SK-N-SH (cell line): ENCODE measurements around the gene SCNM1. TPM values are rescaled to one million over a fixed set of nuclear protein-coding genes. Genes with fewer than 3 reads are reported as not detected.
A peak's percentile ranks its signal among the peaks of the same experiment; 100 is the strongest.

Experiments
- CTCF ChIA-PET: fragments of 300-600, 350-600 bp; formaldehyde crosslinking; extraction: SDS; loops from one replicate; lab custom pipeline; 2021; lab: Yijun Ruan, JAX
- POLR2A ChIA-PET: fragments of 350-600 bp; sonication (Branson Sonifier 250); formaldehyde crosslinking; extraction: SDS; loops from one replicate; lab custom pipeline; 2020; ENCODE audit warnings: antibody characterized with exemption, inconsistent platforms; lab: Yijun Ruan, JAX
- DNase-seq: peaks from one replicate; pipeline ENCODE4 v3.0.0; 2012
- H2AFZ ChIP-seq: fragments of 200-600 bp; sonication (generic); 2 replicates; pipeline ENCODE4 v1.8.1; 2016; ENCODE audit warnings: antibody characterized with exemption, mild to moderate bottlenecking, low read depth
- H3F3A ChIP-seq: fragments of 200-600 bp; sonication (generic); replicated peaks from 2 replicates; pipeline ENCODE3; 2016; ENCODE audit warnings: antibody characterized with exemption, mild to moderate bottlenecking; ENCODE audit not compliant: insufficient read depth
- H3K27ac ChIP-seq, 2 experiments: fragments of 200-500 bp in 1 of 2; fragments of 200-600 bp in 1 of 2; sonication (Bioruptor generic) in 1 of 2; sonication (generic), shearing (Covaris generic) in 1 of 2; 2 replicates each; pipeline versions ENCODE4 v1.5.1 to v1.6.1; 2014 to 2016; ENCODE audit warnings: low read depth in 2 of 2, inconsistent platforms in 1 of 2, low read length in 1 of 2, mild to moderate bottlenecking in 1 of 2, mixed read lengths in 1 of 2
- H3K27me3 ChIP-seq: fragments of 200-600 bp; sonication (generic), shearing (Covaris generic); 2 replicates; pipeline ENCODE4 v1.6.1; 2016; ENCODE audit warnings: mixed run types; ENCODE audit not compliant: insufficient read depth
- H3K36me3 ChIP-seq, 2 experiments: fragments of 200-500 bp in 1 of 2; fragments of 200-600 bp in 1 of 2; sonication (Bioruptor generic) in 1 of 2; sonication (generic) in 1 of 2; replicated peaks in 1 of 2; 2 replicates each; pipeline versions ENCODE3 to v1.5.1; 2014 to 2016; ENCODE audit warnings: low read length in 1 of 2, mild to moderate bottlenecking in 1 of 2; ENCODE audit not compliant: insufficient read depth in 2 of 2, control insufficient read depth in 1 of 2
- H3K4me1 ChIP-seq, 2 experiments: fragments of 200-500 bp in 1 of 2; fragments of 200-600 bp in 1 of 2; sonication (Bioruptor generic) in 1 of 2; sonication (generic), shearing (Covaris generic) in 1 of 2; 2 replicates each; pipeline versions ENCODE4 v1.5.1 to v1.6.1; 2014 to 2016; ENCODE audit warnings: low read depth in 1 of 2, low read length in 1 of 2, mixed run types in 1 of 2; ENCODE audit not compliant: insufficient read depth in 2 of 2, control insufficient read depth in 1 of 2
- H3K4me2 ChIP-seq: fragments of 200-600 bp; sonication (generic), shearing (Covaris generic); 2 replicates; pipeline ENCODE4 v1.6.1; 2017; ENCODE audit warnings: mixed run types
- H3K4me3 ChIP-seq, 2 experiments: fragments of 200-500 bp in 1 of 2; fragments of 200-600 bp in 1 of 2; sonication (Bioruptor generic) in 1 of 2; sonication (generic), shearing (Covaris generic) in 1 of 2; 2 replicates each; pipeline versions ENCODE4 v1.5.1 to v1.8.1; 2014 to 2016; ENCODE audit warnings: low read depth in 2 of 2, inconsistent platforms in 1 of 2, low read length in 1 of 2, mild to moderate bottlenecking in 1 of 2, mixed read lengths in 1 of 2, moderate library complexity in 1 of 2
- H3K79me2 ChIP-seq: fragments of 200-600 bp; sonication (generic); 2 replicates; pipeline ENCODE4 v1.8.1; 2017; ENCODE audit warnings: mild to moderate bottlenecking; ENCODE audit not compliant: insufficient read depth
- H3K9ac ChIP-seq: fragments of 200-600 bp; sonication (generic); 2 replicates; pipeline ENCODE4 v1.6.1; 2017; ENCODE audit warnings: mixed run types
- H3K9me2 ChIP-seq: fragments of 200-600 bp; sonication (generic); 2 replicates; pipeline ENCODE4 v1.6.1; 2017; ENCODE audit warnings: mixed run types
- H3K9me3 ChIP-seq: fragments of 200-600 bp; sonication (generic); 2 replicates; pipeline ENCODE4 v1.6.1; 2017; ENCODE audit warnings: mixed run types, mild to moderate bottlenecking, moderate library complexity
- H4K20me1 ChIP-seq: fragments of 200-600 bp; sonication (generic); 2 replicates; pipeline ENCODE4 v1.6.1; 2017; ENCODE audit warnings: mild to moderate bottlenecking, mixed run types; ENCODE audit not compliant: insufficient read depth
- EP300 ChIP-seq, 2 experiments: IDR thresholded peaks; 2 replicates each; pipeline versions ENCODE4 v1.4.0 to v1.6.1; 2012; ENCODE audit warnings: borderline replicate concordance in 1 of 2, low read depth in 1 of 2, low read length in 1 of 2
- GATA2 ChIP-seq: sonication (generic); formaldehyde crosslinking; IDR thresholded peaks from 2 replicates; pipeline ENCODE4 v1.5.0; 2020; ENCODE audit warnings: mild to moderate bottlenecking, missing genetic modification reagents
- JUND ChIP-seq: IDR thresholded peaks from 2 replicates; pipeline ENCODE4 v1.4.0; 2012
- MXI1 ChIP-seq: IDR thresholded peaks from 2 replicates; pipeline ENCODE4 v1.6.1; 2012; ENCODE audit warnings: mild to moderate bottlenecking, low read depth, low read length, improper control_type of control experiment
- NRF1 ChIP-seq: IDR thresholded peaks from 2 replicates; pipeline ENCODE4 v1.6.1; 2012; ENCODE audit warnings: low read depth, mild to moderate bottlenecking, low read length
- RCOR1 ChIP-seq: fragments of 150-350 bp; IDR thresholded peaks from 2 replicates; pipeline ENCODE4 v1.6.1; 2017; ENCODE audit warnings: antibody characterized with exemption, low read length
- REST ChIP-seq: IDR thresholded peaks from 2 replicates; pipeline ENCODE4 v1.6.1; 2012; ENCODE audit warnings: mild to moderate bottlenecking, low read depth, low read length, moderate library complexity
- SMC3 ChIP-seq: IDR thresholded peaks from 2 replicates; pipeline ENCODE4 v1.6.1; 2012; ENCODE audit warnings: low read depth, low read length, improper control_type of control experiment
- TAF1 ChIP-seq: IDR thresholded peaks from 2 replicates; pipeline ENCODE4 v1.6.1; 2012; ENCODE audit warnings: low read depth, mild to moderate bottlenecking, low read length, moderate library complexity, borderline replicate concordance
- TEAD4 ChIP-seq: IDR thresholded peaks from 2 replicates; pipeline ENCODE4 v1.4.0; 2012; ENCODE audit warnings: mild to moderate bottlenecking, borderline replicate concordance; ENCODE audit not compliant: insufficient read depth
- USF1 ChIP-seq: IDR thresholded peaks from 2 replicates; pipeline ENCODE4 v1.4.0; 2012; ENCODE audit warnings: low read depth, borderline replicate concordance
- USF2 ChIP-seq: fragments of 150-350 bp; IDR thresholded peaks from 2 replicates; pipeline ENCODE4 v1.6.1; 2017; ENCODE audit warnings: antibody characterized with exemption, low read length, low read depth, borderline replicate concordance
- WGBS: methylation state at CpG from one replicate; pipeline ENCODE4 v1.1.6; 2017; ENCODE audit warnings: low lambda C conversion rate; 5-methylcytosine and 5-hydroxymethylcytosine counted together
- polyA plus RNA-seq, 3 experiments: library from polyadenylated mRNA; depleted of rRNA; stranded (reverse); fragments of >200 nt; gene quantifications; 2 replicates each; pipeline ENCODE4 v1.2.3, GENCODE V29; 2012

Gene SCNM1
- polyA plus RNA-seq, 1 of the 3 experiments (the other 2 are of a cell fraction), result 27.8 TPM

- POLR2A ChIA-PET, result no interaction called here
- no peak overlapping the region for H3K4me2 ChIP-seq
- WGBS, result 96% methylated on average over 34 of the region's 74 CpGs
- TF ChIP-seq TEAD4 (no peak), RCOR1 (no peak), USF2 (no peak), GATA2 (no peak), NRF1 (no peak), MXI1 (no peak), JUND (no peak), REST (no peak), EP300 (IDR thresholded peaks at IDR 0.05; ENCODE audit: borderline replicate concordance in 1 of 2, low read depth in 1 of 2, low read length in 1 of 2) (no peak), TAF1 (no peak), SMC3 (no peak), USF1 (no peak)
- TF ChIP-seq, all 33 proteins: peak for 0
- Histone ChIP-seq H3K9ac (no peak overlapping the region), H2AFZ (no peak overlapping the region), H4K20me1 (no peaks in the 10 kb centered on the region), H3K36me3 (no peaks in the 10 kb centered on the region), H3K27ac (no peak overlapping the region), H3K9me2 (no peaks in the 10 kb centered on the region), H3F3A (peaks cover 13% of the 10 kb centered on the region), H3K4me3 (no peak overlapping the region), H3K9me3 (no peaks in the 10 kb centered on the region), H3K27me3 (no peaks in the 10 kb centered on the region), H3K79me2 (no peaks in the 10 kb centered on the region), H3K4me1 (no peaks in the 10 kb centered on the region)
- peak; percentile 37 for DNase-seq
- CTCF ChIA-PET, result no interaction called here
These were observed 33.5 kb upstream of the SCNM1 start for GRCh38 chr1:151132335-151133017.
